HG03103 (cell line): ENCODE results near the gene LCP1.
"Not testable (repeated sequence)": the region's sequence is repeated elsewhere in the genome, so short reads cannot be mapped to it uniquely, and the experiment has no call there.

Experiments used
- ATAC-seq: cut with Tn5 transposase; IDR thresholded peaks from one replicate; pipeline ENCODE4 v1.9.1; 2021; ENCODE audit warnings: low read depth; ENCODE audit not compliant: unreplicated experiment

Gene LCP1

DNA sequence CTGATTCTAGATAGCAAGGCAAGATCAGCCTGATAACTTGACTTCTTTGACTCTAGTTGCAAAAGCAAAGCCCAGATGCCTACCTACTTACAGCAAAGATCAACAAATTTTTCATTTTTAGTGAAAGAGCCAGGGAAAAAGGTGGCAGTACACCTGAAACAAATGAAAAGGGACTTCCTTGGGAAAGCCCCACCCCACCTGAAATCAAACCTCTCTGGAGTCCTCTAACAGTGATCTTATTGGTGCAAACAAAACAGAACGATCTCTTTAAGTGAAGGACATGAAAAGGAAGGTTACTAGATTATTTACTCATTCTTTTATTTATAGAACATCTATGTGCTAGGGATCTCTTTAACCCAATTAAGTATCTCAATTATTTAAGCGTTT, 507 bp upstream of the LCP1 start:
- ATAC-seq: no peak

DNA sequence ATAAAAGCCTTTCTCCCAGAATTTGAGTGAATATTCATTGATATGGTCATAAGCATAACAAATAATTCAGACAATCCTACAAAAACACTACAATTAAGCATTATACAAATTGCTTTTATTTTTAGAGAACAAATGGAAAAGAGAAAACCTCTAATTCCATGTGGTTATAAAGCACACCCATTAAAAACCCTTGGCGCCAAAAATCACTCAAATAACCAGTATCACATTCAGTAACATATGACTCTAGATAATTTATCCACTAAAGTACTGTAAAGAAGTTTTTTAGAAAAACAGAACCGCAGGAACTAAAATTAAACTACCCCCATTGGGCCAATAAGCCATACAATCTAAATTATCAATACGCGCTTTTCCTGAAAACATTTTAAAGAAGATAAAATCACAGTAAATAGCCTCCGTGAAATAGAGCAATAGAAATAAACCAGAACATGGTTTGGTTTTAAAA, 569 bp downstream of the LCP1 start:
- ATAC-seq: no peak

DNA sequence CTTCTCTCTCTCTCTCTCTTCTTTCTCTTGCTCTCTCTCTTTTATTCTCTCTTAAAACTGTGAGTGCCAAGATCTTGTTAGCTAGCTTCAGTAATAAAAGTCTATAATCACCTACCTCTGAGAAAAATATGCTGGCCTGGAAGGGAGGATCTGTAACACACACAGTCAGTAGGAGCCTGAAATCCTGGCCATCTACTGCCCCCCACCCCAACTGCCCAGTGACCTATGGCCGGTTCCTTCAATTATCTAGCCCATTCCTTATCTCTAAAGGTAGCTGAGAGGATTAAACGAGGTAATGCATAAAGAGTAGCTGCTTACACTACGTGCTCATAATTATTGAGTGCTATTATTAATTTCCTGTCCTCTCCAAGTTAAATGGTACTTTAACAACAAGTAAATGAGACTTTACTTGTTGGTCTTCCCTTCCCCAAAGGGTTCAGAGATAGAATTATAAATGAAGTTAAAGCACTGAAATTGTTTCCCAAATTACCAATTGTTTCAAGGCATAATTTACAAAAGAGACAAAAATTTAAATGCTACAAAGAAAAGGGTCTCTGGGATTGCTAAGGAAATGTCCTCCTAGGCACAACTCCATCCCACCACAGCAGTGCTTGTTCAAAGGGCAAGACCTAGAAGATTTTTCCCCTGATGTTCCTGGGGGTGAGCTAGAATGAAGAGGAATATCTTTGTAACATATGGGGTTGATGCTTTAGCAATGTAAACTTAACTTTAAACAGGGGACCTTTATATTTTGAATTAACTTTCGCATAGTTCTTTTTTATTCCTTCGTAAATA, 1.8 kb downstream of the LCP1 start:
- ATAC-seq: no peak

DNA sequence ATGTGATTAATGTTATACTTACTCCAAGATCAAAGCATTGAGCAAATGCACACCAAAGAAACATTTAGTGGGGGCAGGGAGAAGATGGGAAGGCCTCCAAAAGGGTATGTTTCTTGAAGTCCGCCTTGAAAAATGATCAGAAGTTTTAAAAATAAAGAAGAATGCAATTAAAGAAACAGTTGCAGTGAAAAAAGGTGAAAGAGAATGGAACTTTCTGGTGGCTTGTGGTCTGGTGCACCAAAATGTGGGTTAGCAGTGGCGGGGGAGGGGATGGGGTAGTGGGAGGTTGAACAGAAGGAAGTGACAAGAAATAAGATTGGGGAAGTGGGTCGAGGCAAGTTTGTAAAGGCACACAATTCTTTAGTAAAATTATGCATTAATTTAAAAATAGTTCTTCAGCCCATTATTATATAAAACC, 2.5 kb downstream of the LCP1 start:
- ATAC-seq: no peak

DNA sequence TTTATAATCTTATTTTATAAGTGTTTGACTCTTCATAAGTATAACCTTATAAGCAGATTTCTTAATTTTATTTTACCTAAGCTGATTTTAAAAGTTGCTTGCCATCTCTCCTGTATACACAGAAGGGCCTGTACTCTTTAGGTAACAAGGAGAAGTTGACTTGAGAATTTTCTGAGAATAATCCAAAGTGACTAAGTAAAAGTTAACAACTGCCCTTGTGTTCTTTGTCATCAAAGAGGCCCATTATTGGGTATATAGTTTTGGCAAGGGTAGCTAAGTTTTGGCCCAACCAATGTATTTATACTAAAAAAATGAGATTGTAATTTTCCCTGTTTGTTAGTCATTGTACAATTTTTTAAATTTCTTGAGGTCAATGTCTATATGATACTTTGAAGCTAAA, 3.2 kb downstream of the LCP1 start:
- ATAC-seq: no peak

DNA sequence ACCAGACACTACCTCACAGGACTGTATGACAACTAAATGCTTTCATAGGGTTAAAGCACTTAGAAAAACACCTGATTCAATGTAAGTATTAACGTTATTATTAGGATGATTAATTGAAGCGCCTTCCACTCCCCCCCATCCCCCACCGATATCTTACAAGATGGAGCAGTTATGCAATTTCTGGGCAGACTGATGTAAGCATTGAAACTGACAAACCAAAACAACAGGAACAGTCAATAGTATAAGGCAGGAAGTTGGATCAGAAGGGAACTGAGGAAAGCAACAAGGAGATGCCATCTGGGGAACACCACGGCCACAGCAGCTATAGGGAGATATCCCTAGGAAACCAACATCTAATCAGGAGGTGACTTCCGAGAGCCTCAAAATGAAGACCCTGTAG, 3.8 kb downstream of the LCP1 start:
- ATAC-seq: no peak

DNA sequence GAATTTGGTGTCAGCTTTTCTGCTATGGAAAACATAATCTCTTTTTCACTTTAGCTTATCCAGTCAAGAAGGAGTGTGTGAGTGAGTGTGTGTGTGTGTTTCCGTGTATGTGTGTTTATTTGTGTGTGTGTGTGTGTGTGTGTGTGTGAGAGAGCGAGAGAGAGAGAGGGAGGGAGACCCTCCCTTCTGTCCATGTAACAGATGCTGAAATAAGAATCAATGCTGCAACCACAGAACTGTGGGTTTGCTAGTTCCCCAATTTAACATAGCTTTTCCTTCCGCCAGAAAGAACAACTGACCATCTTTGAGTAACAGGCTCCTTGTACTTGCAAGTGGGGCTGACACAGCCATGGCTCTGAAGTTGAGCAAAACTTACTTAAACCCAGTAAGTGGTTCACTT, 5.2 kb downstream of the LCP1 start:
- ATAC-seq: peak; percentile 44

DNA sequence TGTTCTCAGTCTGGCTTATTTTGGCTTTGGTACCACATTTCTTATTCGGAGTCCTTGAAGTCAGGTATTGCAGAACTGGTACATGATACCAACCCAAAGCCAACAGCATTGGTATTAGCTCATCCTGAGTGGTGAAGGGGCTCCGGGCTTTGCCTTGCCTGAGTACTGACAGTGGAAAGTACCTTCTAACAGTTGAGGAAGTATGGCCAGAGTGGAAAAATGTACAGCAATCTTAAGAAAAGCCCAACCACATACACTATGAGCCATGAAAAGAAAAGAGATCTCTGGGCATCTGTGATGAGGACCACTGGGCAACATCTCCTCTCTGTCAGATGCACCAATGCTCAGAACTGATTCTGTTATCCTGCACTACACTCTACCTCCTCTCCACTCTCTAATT, 8.3 kb downstream of the LCP1 start:
- ATAC-seq: no peak

DNA sequence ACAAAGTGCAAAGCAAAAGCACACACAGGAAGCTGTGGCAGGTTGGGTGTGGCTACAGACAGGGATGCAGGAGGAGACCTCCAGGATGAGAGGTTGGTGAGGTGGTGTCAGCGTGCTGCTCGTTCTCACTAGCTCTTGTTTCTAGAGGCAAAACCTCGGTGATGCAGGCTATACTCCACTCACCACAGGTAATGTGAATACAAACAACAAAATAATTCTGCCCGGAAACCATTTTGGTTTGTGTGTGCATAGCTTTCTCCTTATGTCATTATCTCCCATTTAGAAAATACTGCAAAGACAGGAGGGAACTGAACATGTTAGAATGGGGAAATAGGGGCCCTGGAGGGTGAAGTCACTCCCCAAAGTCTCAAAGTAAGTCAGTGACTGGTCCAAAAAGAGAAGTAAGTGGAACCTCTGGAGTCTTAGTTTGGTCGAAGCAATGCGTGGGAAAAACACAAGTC, 9.4 kb downstream of the LCP1 start:
- ATAC-seq: no peak

DNA sequence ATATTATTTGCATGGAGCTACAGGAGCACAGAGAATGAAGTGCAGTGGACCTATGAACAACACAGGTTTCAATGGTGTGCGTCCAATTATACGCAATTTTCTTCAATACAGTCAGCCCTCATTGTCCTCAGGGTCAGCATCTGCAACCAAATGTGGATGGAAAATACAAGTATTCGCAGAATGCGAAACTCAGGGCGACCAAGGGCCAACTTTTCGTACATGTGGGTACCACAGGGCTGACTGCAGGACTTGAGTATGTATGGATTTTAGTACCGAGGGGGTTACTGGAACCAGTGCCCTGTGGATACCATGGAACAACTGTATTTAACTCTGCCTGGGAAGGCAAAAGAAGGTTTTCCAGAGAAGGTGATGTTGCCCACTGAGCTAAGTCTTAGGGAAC, 10.2 kb downstream of the LCP1 start:
- ATAC-seq: no peak

DNA sequence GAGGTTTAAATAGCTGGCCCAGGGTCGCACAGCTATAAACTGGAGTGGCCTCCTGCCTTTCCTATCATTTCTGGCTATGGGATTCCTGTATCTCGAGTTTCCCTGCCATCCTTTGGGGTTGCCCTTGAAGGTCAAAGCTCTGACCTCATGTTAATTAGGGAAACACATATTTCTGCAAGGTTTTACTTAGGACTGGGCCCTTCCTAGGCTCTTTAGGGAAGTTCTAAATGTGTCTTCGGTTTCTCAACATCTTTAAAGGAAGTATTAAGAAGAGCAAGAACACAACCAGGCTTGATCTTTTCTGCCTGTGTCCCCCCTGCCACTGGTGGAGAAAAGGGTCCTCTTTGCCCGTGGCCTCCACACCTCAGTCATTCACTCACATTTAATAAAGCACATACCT, 10.8 kb downstream of the LCP1 start:
- no peak for ATAC-seq

DNA sequence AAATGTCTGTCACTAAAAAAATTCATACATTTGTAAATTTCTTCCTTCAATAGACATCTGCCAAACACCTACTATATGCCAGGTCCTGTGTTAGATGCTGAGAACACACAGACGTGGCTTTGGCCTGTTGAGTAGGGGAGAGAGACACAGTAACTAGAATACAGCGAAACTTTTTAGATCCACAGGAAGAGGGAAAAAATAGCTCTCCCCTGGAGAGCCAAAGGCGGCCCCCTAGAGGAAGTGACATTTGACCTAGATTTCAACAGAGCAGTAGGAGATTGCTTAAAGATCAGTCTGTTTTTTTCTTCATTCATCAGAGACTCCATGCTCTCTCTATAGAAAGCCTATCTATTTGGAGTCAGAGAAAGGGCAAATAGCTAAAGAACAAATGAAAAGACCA, 11.3 kb downstream of the LCP1 start:
- no peak for ATAC-seq

DNA sequence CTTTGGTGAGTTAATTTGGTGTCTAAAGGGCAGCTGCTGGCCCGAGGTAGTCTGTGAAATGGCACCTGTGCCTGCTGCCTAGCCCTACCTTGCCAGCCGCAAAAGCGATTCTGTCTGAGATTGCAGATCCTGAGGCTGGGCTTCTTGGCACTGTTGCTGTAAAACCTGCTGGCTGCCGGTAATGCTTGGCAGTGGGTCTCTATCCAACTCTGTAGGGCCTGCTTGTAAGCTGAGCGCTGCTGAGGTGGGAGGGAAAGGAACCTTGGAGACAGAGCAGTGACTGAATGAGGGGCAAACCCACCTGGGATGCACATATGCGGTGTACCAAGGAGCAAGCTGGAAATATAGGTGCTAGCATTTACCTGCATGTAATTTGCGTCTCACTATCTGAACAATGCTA, 11.7 kb downstream of the LCP1 start:
- no peak for ATAC-seq

DNA sequence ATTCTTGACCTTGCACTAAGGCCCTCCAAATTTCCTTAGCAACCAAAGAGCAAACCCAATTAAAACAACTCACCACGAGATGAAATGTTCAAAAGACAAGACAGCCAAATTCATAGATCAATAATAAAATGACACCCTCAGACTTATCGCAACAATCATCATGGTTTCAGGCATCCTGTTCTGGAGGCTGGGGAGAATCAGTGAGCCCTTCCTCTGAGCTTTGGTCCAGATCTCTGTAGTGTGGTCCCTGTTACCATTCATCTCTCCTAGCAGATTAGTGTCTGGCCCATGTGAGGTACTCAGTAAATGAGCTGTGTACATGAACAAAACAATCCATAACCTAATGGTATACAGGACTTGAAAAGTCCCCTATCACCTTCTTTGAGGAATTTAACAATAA, 12.2 kb downstream of the LCP1 start:
- no peak for ATAC-seq

DNA sequence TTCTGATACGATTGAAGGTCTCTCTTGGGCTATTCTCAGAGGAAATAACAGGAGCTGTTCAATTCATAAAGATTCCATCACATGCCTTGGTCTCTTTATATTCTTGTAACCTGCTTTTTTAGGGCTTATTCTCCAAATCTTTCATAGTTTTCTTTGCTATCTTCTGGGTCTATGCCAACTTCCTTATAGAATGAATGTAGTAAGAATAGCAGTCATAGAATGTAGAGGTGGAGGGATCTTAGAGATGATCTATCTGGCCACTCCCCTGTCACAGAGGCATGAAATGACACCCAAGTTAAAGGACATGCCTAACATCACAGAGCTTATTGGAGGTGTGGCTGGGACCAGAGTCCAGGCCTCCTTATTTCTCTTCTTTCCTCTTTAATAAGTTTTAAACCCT, 13.2 kb downstream of the LCP1 start:
- no peak for ATAC-seq

DNA sequence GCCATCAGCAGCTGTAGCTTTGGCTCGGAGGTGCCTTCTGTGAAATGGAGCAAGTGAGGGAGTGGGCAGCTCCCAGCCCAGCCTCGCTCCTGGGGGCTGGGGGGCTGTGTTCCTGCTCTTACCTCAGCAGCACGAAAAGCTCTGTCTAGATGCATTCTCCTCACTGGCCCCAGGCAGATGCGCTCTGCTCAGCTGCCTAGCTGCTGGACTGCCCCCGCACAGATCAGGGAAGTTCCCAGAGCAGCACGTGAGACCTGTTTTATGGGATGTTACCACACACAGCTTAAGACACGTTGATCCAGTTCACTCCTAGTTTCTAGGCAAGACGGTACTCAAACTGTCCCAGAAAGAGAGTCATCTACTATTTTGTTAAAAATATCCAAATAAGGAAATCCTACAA, 13.6 kb downstream of the LCP1 start:
- no peak for ATAC-seq

DNA sequence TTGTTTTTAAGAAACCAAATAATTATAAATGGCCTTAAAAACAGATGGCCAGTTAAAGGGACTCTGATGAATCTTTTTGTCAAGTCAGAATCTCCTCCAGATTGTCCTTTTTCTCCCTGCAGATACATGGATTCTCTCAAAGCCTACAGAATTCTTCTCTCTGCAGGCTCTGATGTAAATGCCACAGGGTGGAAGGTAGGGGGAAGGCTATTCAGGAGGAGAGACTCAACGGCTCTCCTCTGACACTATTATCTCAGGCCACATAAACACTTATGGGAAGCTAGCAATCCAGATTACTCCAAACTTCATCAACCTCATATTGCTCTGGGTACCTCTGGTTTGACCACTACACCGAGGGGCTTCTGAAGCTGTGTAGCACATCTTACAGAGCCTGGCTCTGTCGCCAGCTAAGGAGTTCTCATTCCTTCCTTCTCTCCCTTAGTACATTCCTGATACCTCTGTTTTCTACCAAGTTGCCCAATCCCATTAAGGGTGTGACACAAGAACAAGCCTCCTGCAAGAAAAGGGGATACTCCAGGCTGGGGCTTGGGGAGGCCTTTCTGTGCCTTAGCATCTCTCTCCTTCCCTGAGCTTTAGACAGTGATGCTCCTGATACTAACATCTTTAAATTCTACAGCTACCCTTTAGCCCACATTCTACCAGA, 14.9 kb downstream of the LCP1 start:
- ATAC-seq: no peak

DNA sequence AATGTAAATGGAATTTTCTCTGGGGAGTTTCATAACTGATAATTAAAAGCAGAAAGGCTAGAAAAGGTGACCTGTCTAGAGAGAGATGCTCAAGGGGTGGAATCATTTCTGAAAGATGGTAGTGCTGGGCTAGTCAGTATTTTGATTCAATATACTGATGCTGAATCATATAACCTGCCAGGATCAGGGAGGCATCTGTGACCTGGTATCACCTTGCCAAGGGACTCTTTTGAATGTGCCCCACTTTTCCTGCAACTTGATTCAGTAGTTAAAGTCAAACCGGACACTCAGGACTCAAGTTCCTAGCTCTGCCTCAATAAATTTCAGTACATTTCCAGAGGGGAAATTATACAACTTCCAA, 15.8 kb downstream of the LCP1 start:
- no peak for ATAC-seq

DNA sequence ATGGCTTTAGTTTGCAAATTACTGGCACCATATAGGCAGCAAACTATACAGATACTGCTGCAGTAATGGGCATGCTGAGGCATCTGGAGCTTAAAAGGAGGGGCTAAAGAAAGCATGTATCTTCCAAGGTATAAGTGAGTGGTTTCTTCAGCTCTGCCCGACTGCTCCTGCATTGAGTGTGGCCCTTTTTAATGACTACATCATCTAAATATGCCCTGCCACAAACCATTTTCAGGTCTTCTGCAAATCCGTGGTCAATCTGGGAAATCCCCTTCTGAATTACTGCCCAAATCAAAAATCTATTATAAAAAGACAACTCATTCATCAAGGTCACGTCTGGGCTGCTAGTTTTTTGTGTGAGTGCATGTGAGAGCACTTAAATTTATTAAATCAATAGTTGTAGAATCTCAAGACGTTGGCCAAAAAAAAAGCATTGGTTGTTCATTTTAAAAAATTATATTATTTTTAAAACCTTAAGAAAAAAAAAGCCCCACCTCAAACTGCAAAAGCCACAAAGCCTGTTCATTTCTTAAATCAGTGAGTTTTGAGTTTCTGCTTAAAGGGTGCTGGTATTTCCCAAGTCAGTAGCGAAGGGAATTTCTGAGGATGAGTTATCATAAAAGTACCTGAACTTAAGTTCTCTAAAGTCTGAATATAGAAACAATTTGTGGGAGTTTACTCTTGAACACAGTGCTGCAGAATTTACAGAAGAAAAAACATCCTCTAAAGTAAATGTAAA, 16.3 kb downstream of the LCP1 start:
- peak; percentile 43 for ATAC-seq

DNA sequence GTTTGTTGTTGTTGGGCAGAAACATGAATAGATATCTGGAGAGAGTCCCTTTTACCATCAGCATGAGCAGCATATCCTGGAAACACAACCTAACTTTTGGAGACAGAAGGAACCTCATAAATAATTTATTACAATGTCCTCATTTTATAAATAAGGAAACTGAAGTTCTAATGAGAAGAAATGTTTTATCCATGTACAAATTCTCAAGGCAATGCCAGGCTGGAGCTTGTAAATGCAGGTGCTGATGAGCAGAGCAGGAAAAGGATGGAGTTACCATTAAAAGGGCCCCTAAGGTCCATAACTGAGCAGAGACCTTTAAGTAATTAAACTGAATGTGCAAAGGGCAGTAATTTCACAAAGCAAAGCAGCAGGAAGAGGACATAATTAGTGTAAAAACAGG, 17.3 kb downstream of the LCP1 start:
- no peak for ATAC-seq

DNA sequence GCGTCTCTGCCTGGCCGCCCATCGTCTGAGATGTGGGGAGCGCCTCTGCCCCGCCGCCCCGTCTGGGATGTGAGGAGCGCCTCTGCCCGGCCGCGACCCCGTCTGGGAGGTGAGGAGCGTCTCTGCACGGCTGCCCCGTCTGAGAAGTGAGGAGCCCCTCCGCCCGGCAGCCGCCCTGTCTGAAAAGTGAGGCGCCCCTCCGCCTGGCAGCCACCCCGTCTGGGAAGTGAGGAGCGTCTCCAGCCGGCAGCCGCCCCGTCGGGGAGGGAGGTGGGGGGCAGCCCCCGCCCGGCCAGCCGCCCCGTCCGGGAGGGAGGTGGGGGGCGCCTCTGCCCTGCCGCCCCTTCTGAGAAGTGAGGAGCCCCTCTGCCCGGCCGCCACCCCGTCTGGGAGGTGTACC, 19.2 kb downstream of the LCP1 start:
- not testable (repeated sequence) for ATAC-seq
